PC-9 (cell line): Measurements from ENCODE around the gene FADD.

ENCODE experiments used
- CTCF ChIP-seq: fragments of 200-600 bp; sonication (generic); conservative IDR thresholded peaks from 2 replicates; pipeline ENCODE4 v1.6.1; 2017; ENCODE audit warnings: mixed run types, antibody characterized with exemption, mild to moderate bottlenecking, moderate library complexity
- EZH2 ChIP-seq: fragments of 200-600 bp; sonication (generic); IDR thresholded peaks from 2 replicates; pipeline ENCODE4 v1.8.0; 2017; ENCODE audit warnings: antibody characterized with exemption, low read depth

DNA sequence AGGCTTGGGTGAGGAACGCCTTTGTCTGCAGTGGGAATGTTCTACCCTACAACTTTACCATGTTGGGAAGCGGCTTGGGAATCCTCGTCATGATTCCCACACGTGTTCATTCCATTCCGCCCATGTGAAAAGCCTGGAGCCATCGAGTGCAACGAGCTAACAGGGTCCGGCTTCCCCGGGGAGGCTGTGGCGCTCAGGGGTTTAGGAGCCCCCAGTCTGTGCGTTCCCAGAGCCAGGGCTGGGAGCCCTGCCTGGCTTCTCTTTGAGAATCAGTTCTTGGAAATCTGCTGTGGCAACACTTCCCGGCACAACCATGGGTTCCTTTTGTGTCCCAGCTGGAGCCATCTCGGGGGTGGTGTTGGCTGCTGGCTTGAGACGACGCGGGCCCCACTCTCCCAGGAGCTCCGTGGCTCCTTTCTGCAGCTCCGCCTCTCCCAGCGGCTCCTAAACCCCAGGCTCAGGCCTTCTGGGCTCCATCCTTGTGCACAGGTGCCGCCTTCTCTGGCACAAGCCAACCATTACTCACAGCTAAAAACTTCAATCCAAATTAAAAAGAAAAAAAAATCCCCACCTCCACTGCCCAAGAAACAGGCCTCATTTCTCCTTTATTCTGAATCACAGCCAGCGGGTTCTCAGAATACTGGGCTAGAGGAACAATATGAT lies 48.7 kb downstream of the FADD start:
- no peak for TF ChIP-seq CTCF
- no peak for TF ChIP-seq EZH2
